A673 (cell line): Measurements from ENCODE around the gene SRL. TPM values are rescaled to one million over a fixed set of nuclear protein-coding genes. Genes with fewer than 3 reads are reported as not detected.

Source experiments
- BruUV-seq: library from RNA; stranded (reverse); fragments of 400-500 nt; replicated peaks from 2 replicates; lab custom pipeline; 2021; lab: Mats Ljungman, UMichigan
- CTCF ChIA-PET: fragments of 300-600 bp; sonication (Branson Sonifier 250); formaldehyde crosslinking; loops from one replicate; lab custom pipeline; 2022; ENCODE audit warnings: antibody characterized with exemption; lab: Charles Lee
- POLR2A ChIA-PET: fragments of 300-600 bp; sonication (Branson Sonifier 250); formaldehyde crosslinking; loops from one replicate; lab custom pipeline; 2022; ENCODE audit warnings: antibody characterized with exemption; ENCODE audit not compliant: low non-redundant PET; lab: Charles Lee
- DNase-seq: peaks from one replicate; pipeline ENCODE4 v3.0.0-alpha.2; 2015; ENCODE audit warnings: low spot score
- H3K27ac ChIP-seq: fragments of 200-600 bp; sonication (generic); 2 replicates; pipeline ENCODE4 v1.5.1; 2016; ENCODE audit warnings: mixed run types, low read depth, mild to moderate bottlenecking, mixed read lengths, antibody characterized with exemption, low read length; ENCODE audit not compliant: poor library complexity, severe bottlenecking
- H3K27me3 ChIP-seq: fragments of 200-600 bp; sonication (generic); replicated peaks from 2 replicates; pipeline ENCODE4 v1.6.1; 2017; ENCODE audit warnings: mixed run types, low read depth, mild to moderate bottlenecking, mixed read lengths, antibody characterized with exemption, low read length; ENCODE audit not compliant: insufficient read depth, poor library complexity
- H3K36me3 ChIP-seq: fragments of 200-600 bp; sonication (generic); 2 replicates; pipeline ENCODE4 v1.6.1; 2016; ENCODE audit warnings: mixed run types, mild to moderate bottlenecking, mixed read lengths, antibody characterized with exemption, low read length; ENCODE audit not compliant: insufficient read depth, poor library complexity, severe bottlenecking
- H3K4me1 ChIP-seq: fragments of 200-600 bp; sonication (generic); 2 replicates; pipeline ENCODE4 v1.6.1; 2017; ENCODE audit warnings: mixed run types, mild to moderate bottlenecking, mixed read lengths, antibody characterized with exemption, low read length; ENCODE audit not compliant: insufficient read depth, poor library complexity, severe bottlenecking
- H3K4me3 ChIP-seq: fragments of 200-600 bp; sonication (generic); 2 replicates; pipeline ENCODE4 v1.5.1; 2016; ENCODE audit warnings: low read depth, mixed run types, mild to moderate bottlenecking, mixed read lengths, low read length; ENCODE audit not compliant: poor library complexity, severe bottlenecking
- H3K9me3 ChIP-seq: fragments of 200-600 bp; sonication (generic); 2 replicates; pipeline ENCODE4 v1.6.1; 2016; ENCODE audit warnings: mixed run types, low read depth, mild to moderate bottlenecking, mixed read lengths, antibody characterized with exemption, low read length; ENCODE audit not compliant: poor library complexity, severe bottlenecking
- CTCF ChIP-seq: fragments of 300-800, 200-600 bp; sonication (generic); conservative IDR thresholded peaks from 2 replicates; pipeline ENCODE4 v1.5.1; 2017; ENCODE audit warnings: low read depth, mild to moderate bottlenecking, antibody characterized with exemption, low read length, moderate library complexity, mixed read lengths
- EZH2 ChIP-seq: fragments of 200-600 bp; sonication (generic); IDR thresholded peaks from 2 replicates; pipeline ENCODE4 v1.6.1; 2017; ENCODE audit warnings: borderline replicate concordance, low read depth, mild to moderate bottlenecking, mixed read lengths, antibody characterized with exemption, low read length; ENCODE audit not compliant: poor library complexity, severe bottlenecking
- intact Hi-C: fragments of 100-400 bp; cut with micrococcal nuclease; formaldehyde crosslinking; loops from one replicate; pipeline ENCODE4 v1.10.0; 2022; ENCODE audit not compliant: unreplicated experiment
- total RNA-seq: library from RNA; stranded (reverse); gene quantifications from 2 replicates; pipeline ENCODE4 v1.2.3, GENCODE V29; 2021

Gene SRL
- total RNA-seq, 1 experiment from 2014 or later = 0.11 TPM

- BruUV-seq = no TSS peak
Measured at GRCh38 chr16:4152267-4152666, 89.6 kb downstream of the SRL start.

DNA sequence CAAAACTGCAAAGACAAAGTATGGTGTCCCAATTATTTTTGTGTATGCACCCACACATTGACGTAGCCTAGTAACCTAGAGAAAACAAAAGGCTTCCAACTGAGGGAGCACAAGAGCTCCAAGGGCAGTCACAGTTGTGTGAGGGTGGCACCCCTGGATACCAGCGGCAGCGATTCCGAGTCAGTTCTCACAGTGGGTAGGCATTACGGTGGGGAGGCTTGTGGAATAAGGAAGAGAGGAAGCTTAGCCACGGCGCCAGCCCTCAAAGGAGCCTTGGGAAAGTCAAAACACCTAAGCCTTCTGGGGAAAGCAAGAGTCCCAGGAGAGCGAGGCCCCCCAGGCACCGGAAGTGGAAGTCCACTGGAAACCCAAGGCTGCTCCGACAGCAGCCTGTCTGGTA is 94.6 kb downstream of the SRL start:
- no TSS peak for BruUV-seq
- TF ChIP-seq CTCF = no peak
- TF ChIP-seq EZH2 = no peak
- Histone ChIP-seq H3K36me3 (no peaks in the 10 kb centered on the region), H3K4me1 (no peaks in the 10 kb centered on the region), H3K4me3 (no peak overlapping the region), H3K9me3 (no peaks in the 10 kb centered on the region), H3K27me3 (no peaks in the 10 kb centered on the region), H3K27ac (no peak overlapping the region)
- POLR2A ChIA-PET = no interaction called here
- CTCF ChIA-PET = no interaction called here
- intact Hi-C loops = no loop called here
- peak; percentile 13 for DNase-seq

More at GRCh38 chr16:4152267-4152666, 89.6 kb downstream of the SRL start:
- Histone ChIP-seq H3K4me1 (no peaks in the 10 kb centered on the region), H3K9me3 (no peaks in the 10 kb centered on the region), H3K27ac (no peak overlapping the region), H3K27me3 (no peaks in the 10 kb centered on the region), H3K4me3 (no peak overlapping the region), H3K36me3 (no peaks in the 10 kb centered on the region)
- no peak for DNase-seq
- TF ChIP-seq CTCF (no peak), EZH2 (no peak)
- intact Hi-C loops = no loop called here
- POLR2A ChIA-PET = no interaction called here
- CTCF ChIA-PET = no interaction called here

DNA sequence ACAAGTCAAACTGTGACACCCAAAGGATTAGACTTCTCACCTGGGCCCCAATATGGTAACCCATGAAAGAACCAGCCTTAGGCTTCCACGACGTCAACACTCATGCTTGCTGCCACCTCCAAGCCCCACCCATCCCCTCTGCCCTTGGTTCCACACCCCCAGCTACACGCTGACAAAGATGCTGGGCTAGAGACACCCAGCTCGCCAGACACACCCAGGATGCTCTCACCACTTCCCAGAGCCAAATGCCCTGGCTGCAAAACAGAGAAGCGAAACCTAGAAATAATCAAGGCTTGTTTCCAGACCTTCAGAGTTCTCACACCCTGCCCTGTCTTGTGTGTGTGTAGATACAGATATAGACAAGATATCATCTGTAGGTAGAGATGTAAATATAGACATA is 99.6 kb downstream of the SRL start:
- H3K27me3 ChIP-seq = no peaks in the 10 kb centered on the region
- intact Hi-C loops = no loop called here
- CTCF ChIA-PET = no interaction called here
- H3K36me3 ChIP-seq = no peaks in the 10 kb centered on the region
- no TSS peak for BruUV-seq
- POLR2A ChIA-PET = no interaction called here
- no peaks in the 10 kb centered on the region for H3K4me1 ChIP-seq
- no peaks in the 10 kb centered on the region for H3K9me3 ChIP-seq
- H3K27ac ChIP-seq = no peak overlapping the region
- TF ChIP-seq CTCF = no peak
- no peak for TF ChIP-seq EZH2
- no peak for DNase-seq
- no peak overlapping the region for H3K4me3 ChIP-seq
